Trophoblast cell (in vitro differentiated cells and primary cell): Measurements from ENCODE around the gene C19orf47.

Experiments
- DNase-seq, 2 donors: peaks; one replicate each; pipeline ENCODE4 v3.0.0-alpha.2; 2016
- H2AFZ ChIP-seq: 2 replicates; pipeline ENCODE4 v1.6.1; 2013; ENCODE audit warnings: low read length, moderate library complexity, mild to moderate bottlenecking; ENCODE audit not compliant: insufficient read depth, poor library complexity
- H2AK5ac ChIP-seq: 2 replicates; pipeline ENCODE4 v1.6.1; 2013; ENCODE audit warnings: mild to moderate bottlenecking, low read length
- H2BK120ac ChIP-seq: 2 replicates; pipeline ENCODE4 v1.6.1; 2013; ENCODE audit warnings: low read length, mild to moderate bottlenecking, moderate library complexity; ENCODE audit not compliant: insufficient read depth, poor library complexity
- H2BK12ac ChIP-seq: 2 replicates; pipeline ENCODE4 v1.6.1; 2013; ENCODE audit warnings: mild to moderate bottlenecking, low read length, moderate library complexity
- H2BK5ac ChIP-seq: 2 replicates; pipeline ENCODE4 v1.6.1; 2013; ENCODE audit warnings: low read length, low read depth, moderate library complexity, mild to moderate bottlenecking; ENCODE audit not compliant: poor library complexity
- H3K14ac ChIP-seq: 2 replicates; pipeline ENCODE4 v1.6.1; 2013; ENCODE audit warnings: mild to moderate bottlenecking, low read length
- H3K18ac ChIP-seq: 2 replicates; pipeline ENCODE4 v1.6.1; 2013; ENCODE audit warnings: mild to moderate bottlenecking, low read length
- H3K23ac ChIP-seq: 2 replicates; pipeline ENCODE4 v1.6.1; 2013; ENCODE audit warnings: low read length
- H3K27ac ChIP-seq: 2 replicates; pipeline ENCODE4 v1.5.1; 2013; ENCODE audit warnings: low read depth, mild to moderate bottlenecking, inconsistent platforms, low read length, moderate library complexity
- H3K27me3 ChIP-seq: 2 replicates; pipeline ENCODE4 v1.6.1; 2013; ENCODE audit warnings: inconsistent platforms, mild to moderate bottlenecking, low read length, moderate library complexity; ENCODE audit not compliant: insufficient read depth
- H3K36me3 ChIP-seq, 2 experiments: 1 replicate in 1 of 2; 2 replicates in 1 of 2; pipeline ENCODE4 v1.6.1; 2013; ENCODE audit warnings: low read length in 2 of 2, mild to moderate bottlenecking in 2 of 2, moderate library complexity in 1 of 2; ENCODE audit not compliant: insufficient read depth in 2 of 2, control insufficient read depth in 1 of 2
- H3K4ac ChIP-seq: 2 replicates; pipeline ENCODE4 v1.6.1; 2013; ENCODE audit warnings: low read depth, mild to moderate bottlenecking, low read length, moderate library complexity
- H3K4me1 ChIP-seq, 2 experiments: 1 replicate in 1 of 2; 2 replicates in 1 of 2; pipeline ENCODE4 v1.6.1; 2013; ENCODE audit warnings: low read length in 2 of 2, mild to moderate bottlenecking in 2 of 2, moderate library complexity in 1 of 2; ENCODE audit not compliant: insufficient read depth in 2 of 2, control insufficient read depth in 1 of 2
- H3K4me2 ChIP-seq: 2 replicates; pipeline ENCODE4 v1.6.1; 2013; ENCODE audit warnings: inconsistent platforms, mild to moderate bottlenecking, low read length, moderate library complexity
- H3K4me3 ChIP-seq: 2 replicates; pipeline ENCODE4 v1.5.1; 2013; ENCODE audit warnings: mild to moderate bottlenecking, low read depth, low read length, inconsistent platforms
- H3K79me1 ChIP-seq: one replicate; pipeline ENCODE4 v1.6.1; 2013; ENCODE audit warnings: low read length
- H3K79me2 ChIP-seq: 2 replicates; pipeline ENCODE4 v1.6.1; 2013; ENCODE audit warnings: low read length, mild to moderate bottlenecking; ENCODE audit not compliant: control insufficient read depth, insufficient read depth, poor library complexity
- H3K9ac ChIP-seq: 2 replicates; pipeline ENCODE4 v1.6.1; 2013; ENCODE audit warnings: mild to moderate bottlenecking, low read length
- H3K9me3 ChIP-seq: 2 replicates; pipeline ENCODE4 v1.6.1; 2013; ENCODE audit warnings: low read depth, mild to moderate bottlenecking, control low read depth, inconsistent platforms, low read length; ENCODE audit not compliant: insufficient read depth
- H4K12ac ChIP-seq: 2 replicates; pipeline ENCODE4 v1.6.1; 2013; ENCODE audit warnings: low read depth, mild to moderate bottlenecking, low read length, moderate library complexity
- H4K8ac ChIP-seq: 2 replicates; pipeline ENCODE4 v1.6.1; 2013; ENCODE audit warnings: low read depth, mild to moderate bottlenecking, low read length, moderate library complexity
- H4K91ac ChIP-seq: one replicate; pipeline ENCODE4 v1.6.1; 2013; ENCODE audit warnings: low read depth, mild to moderate bottlenecking, low read length, moderate library complexity
- WGBS: extraction: QIAGEN DNeasy Blood & Tissue Kit; methylation state at CpG from one replicate; pipeline ENCODE4 v1.1.7; 2013; ENCODE audit warnings: missing lambda C conversion rate; ENCODE audit not compliant: insufficient read length, insufficient coverage; ENCODE audit errors: extremely low coverage; 5-methylcytosine and 5-hydroxymethylcytosine counted together

The C19orf47 gene

DNA sequence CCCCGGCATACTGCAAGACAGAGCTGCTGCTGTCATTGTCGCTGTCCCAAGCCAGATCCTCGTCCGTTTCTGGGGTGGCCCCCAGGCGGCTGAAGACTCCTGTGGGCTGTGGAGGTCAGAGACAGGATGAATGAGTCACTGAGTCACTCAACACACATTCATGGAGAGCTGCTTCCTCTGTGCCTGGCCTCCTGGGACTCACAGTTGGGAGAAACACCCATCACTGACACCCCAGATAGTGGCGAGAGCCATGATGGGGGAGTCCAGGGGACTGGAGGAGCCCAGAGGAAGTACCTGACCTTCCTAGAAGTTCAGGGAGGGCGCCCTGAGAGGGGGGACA is 26.0 kb downstream of the C19orf47 start:
- peaks cover 14 to 19% of the 10 kb centered on the region in 2 experiments for H3K4me1 ChIP-seq
- H2BK120ac ChIP-seq, result no peak overlapping the region
- no peak overlapping the region for H2AK5ac ChIP-seq
- no peak overlapping the region for H4K12ac ChIP-seq
- peak overlapping the region; percentile 29 for H3K18ac ChIP-seq
- H3K4ac ChIP-seq, result no peak overlapping the region
- no peak overlapping the region for H2BK5ac ChIP-seq
- no peak overlapping the region for H2BK12ac ChIP-seq
- DNase-seq, result no peak
- H3K9me3 ChIP-seq, result no peaks in the 10 kb centered on the region
- H3K36me3 ChIP-seq, result peaks cover 68 to 72% of the 10 kb centered on the region in 2 experiments
- H3K14ac ChIP-seq, result no peak overlapping the region
- H3K27me3 ChIP-seq, result no peaks in the 10 kb centered on the region
- H3K4me2 ChIP-seq, result no peak overlapping the region
- no peak overlapping the region for H3K4me3 ChIP-seq
- H4K91ac ChIP-seq, result no peak overlapping the region
- peaks cover 5% of the 10 kb centered on the region for H3K79me1 ChIP-seq
- H3K27ac ChIP-seq, result no peak overlapping the region
- no peak overlapping the region for H4K8ac ChIP-seq
- no peak overlapping the region for H2AFZ ChIP-seq
- no peaks in the 10 kb centered on the region for H3K79me2 ChIP-seq
- no CpG with 5 or more reads among the region's 7 CpGs for WGBS
- H3K23ac ChIP-seq, result no peak overlapping the region
- H3K9ac ChIP-seq, result no peak overlapping the region

DNA sequence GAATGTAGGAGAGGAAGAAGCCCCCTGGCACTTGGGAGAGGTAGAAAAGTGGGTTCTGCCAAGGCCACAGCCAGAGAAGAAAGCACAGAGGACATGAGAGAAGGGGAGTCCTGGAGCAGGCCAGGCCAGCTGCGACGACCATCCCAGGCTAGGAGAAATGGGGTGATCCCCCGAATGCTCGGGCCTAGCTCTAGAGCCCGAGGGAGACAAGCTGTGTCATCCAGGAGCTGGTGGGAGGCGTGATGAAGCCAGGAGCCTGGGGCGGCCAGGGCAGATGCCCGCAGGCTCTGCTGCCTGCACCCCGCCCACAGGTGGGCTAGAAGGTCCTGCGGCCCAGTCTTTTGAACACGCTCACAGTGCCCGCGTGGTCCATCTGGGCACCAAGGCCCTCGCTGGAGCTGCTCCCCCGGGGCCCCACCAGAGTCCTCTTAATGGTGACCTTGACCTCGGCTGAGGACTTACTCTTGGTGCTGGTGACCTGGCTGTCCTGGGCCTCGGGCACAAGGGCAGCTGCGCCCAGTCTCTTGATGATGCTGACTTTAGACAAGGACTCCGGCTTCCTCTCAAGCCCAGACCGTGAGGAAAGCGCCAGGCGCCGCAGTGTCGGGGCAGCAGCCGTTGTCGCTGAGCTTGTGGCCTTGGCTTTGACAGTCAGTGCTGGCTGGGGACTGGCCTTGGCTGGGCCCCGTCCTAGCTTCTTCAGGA is 26.5 kb downstream of the C19orf47 start:
- Histone ChIP-seq H3K79me2 (no peaks in the 10 kb centered on the region), H3K4me2 (no peak overlapping the region), H3K4me1 (peaks cover 14 to 19% of the 10 kb centered on the region in 2 experiments), H3K36me3 (peaks cover 69 to 71% of the 10 kb centered on the region in 2 experiments), H2BK5ac (no peak overlapping the region), H3K9me3 (no peaks in the 10 kb centered on the region), H2AFZ (no peak overlapping the region), H2BK120ac (no peak overlapping the region), H4K8ac (no peak overlapping the region), H3K4ac (no peak overlapping the region), H3K79me1 (peaks cover 5% of the 10 kb centered on the region), H3K14ac (no peak overlapping the region), H4K12ac (no peak overlapping the region), H3K23ac (no peak overlapping the region), H3K4me3 (no peak overlapping the region), H3K27ac (no peak overlapping the region), H2AK5ac (no peak overlapping the region), H2BK12ac (no peak overlapping the region), H3K18ac (peak overlapping the region; percentile 29), H3K27me3 (no peaks in the 10 kb centered on the region), H3K9ac (no peak overlapping the region), H4K91ac (no peak overlapping the region)
- DNase-seq, result no peak
- WGBS, result no CpG with 5 or more reads among the region's 27 CpGs

DNA sequence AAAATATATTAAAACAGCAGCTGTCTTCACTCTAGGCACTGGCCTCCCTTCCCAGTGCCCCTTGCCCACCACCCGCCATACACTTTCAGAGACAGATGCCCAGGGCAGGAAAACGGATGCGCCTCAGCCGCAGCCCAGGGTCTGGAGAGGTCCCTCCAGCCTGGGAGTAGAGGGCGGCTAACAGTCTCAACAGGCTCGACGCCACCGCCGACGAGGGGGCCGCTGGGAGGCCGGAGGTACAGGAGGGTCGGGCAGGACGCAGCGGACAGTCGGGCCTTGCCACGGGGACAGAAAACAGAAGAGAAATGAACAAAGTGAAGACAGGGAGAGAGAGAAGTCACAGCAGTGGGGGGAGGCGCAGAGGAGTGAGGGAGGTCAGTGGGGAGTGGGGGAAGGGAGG is 27.1 kb downstream of the C19orf47 start:
- Histone ChIP-seq H3K4ac (no peak overlapping the region), H4K8ac (no peak overlapping the region), H3K27ac (no peak overlapping the region), H3K36me3 (peaks cover 66 to 67% of the 10 kb centered on the region in 2 experiments), H2BK120ac (no peak overlapping the region), H3K79me1 (peaks cover 5% of the 10 kb centered on the region), H2BK12ac (no peak overlapping the region), H2BK5ac (no peak overlapping the region), H3K14ac (no peak overlapping the region), H3K9me3 (no peaks in the 10 kb centered on the region), H3K4me1 (peaks cover 14 to 19% of the 10 kb centered on the region in 2 experiments), H2AFZ (no peak overlapping the region), H3K18ac (no peak overlapping the region), H3K4me2 (no peak overlapping the region), H3K27me3 (no peaks in the 10 kb centered on the region), H3K9ac (no peak overlapping the region), H3K23ac (no peak overlapping the region), H4K12ac (no peak overlapping the region), H2AK5ac (no peak overlapping the region), H3K79me2 (no peaks in the 10 kb centered on the region), H4K91ac (no peak overlapping the region), H3K4me3 (no peak overlapping the region)
- WGBS, result no CpG with 5 or more reads among the region's 18 CpGs
- DNase-seq, result no peak

DNA sequence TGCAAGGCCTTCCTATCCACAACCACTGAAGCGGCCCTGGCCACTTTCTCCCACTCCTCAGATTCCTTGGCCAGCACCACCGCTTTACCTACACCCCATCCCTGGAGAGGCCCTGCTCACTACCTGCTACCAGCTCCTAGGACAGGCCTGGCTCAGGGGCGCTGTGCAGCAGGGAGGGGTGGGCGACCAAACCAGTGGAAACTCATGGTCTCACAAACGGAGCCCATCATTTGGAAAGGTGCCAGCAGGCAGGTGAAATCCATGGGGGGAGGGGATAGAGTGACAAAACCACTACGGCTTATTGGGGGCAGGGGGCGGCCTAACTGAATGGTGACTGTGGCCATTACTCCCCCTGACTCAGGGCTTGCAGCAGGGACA is 27.6 kb downstream of the C19orf47 start:
- H4K91ac ChIP-seq, result no peak overlapping the region

More for the DNA sequence above, 27.6 kb downstream of the C19orf47 start:
- no peak overlapping the region for H2BK120ac ChIP-seq
- no peak overlapping the region for H3K27ac ChIP-seq
- H2BK5ac ChIP-seq, result no peak overlapping the region
- no peak overlapping the region for H3K14ac ChIP-seq
- H3K36me3 ChIP-seq, result peaks cover 61 to 63% of the 10 kb centered on the region in 2 experiments
- WGBS, result no CpG with 5 or more reads among the region's 7 CpGs
- H3K18ac ChIP-seq, result no peak overlapping the region
- H4K8ac ChIP-seq, result no peak overlapping the region
- no peak overlapping the region for H3K4me2 ChIP-seq
- peaks cover 14 to 19% of the 10 kb centered on the region in 2 experiments for H3K4me1 ChIP-seq
- no peaks in the 10 kb centered on the region for H3K9me3 ChIP-seq
- no peak overlapping the region for H2AFZ ChIP-seq
- no peak overlapping the region for H2BK12ac ChIP-seq
- H3K9ac ChIP-seq, result no peak overlapping the region
- no peak overlapping the region for H3K4me3 ChIP-seq
- no peak overlapping the region for H3K23ac ChIP-seq
- no peak for DNase-seq
- no peak overlapping the region for H3K4ac ChIP-seq
- no peaks in the 10 kb centered on the region for H3K27me3 ChIP-seq
- peaks cover 5% of the 10 kb centered on the region for H3K79me1 ChIP-seq
- H3K79me2 ChIP-seq, result no peaks in the 10 kb centered on the region
- H4K12ac ChIP-seq, result no peak overlapping the region
- H2AK5ac ChIP-seq, result no peak overlapping the region
